NCI-H1092 (cell line): ENCODE results near the gene POLR2A.
"Not testable (repeated sequence)": the region's sequence is repeated elsewhere in the genome, so short reads cannot be mapped to it uniquely, and the experiment has no call there.

Experiments
- DNase-seq: peaks from one replicate; lab custom pipeline; 2025; lab: John Stamatoyannopoulos, UW

Gene POLR2A

GRCh38 chr17:7479213-7480088 is 4.7 kb upstream of the POLR2A start, which contains the start of gene ZBTB4:
ZBTB4 (minus strand) TSS chr17:7479631; CDS start chr17:7466801, 12,830 bp downstream.
- no peak for DNase-seq

DNA sequence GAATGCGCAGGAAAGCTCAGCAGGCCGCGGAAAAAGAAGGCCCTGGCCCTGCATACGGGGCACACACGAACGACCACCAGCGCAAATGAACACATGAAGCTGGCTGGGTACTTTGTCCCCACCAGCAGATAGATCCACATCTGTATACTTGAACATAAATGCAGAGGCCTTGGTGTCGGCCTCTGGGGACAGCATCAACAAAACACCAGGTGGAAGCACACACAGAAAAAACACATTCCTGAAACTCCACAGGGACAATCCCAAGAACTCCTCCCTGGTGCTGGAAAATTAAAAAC is 4.1 kb upstream of the POLR2A start:
- DNase-seq = no peak

DNA sequence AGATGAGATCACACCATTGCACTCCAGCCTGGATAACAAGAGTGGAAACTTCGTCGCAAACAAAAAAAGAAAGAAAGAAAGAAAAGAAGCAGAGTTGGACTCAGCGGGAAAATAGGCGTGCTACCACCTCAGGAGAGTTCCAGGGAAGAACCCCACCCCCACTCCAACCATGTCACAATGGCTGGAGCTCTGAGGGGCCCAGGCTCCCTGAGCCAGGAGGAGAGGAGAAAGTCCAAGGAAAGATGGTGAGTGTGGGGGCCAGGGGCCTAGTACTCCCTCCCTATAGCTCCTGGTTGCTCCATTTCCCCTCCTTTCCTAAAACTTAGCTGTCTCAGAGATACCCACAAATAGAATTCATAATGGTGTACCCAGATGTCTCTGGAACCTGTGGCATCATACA is 2.9 kb upstream of the POLR2A start, which contains the start of gene SLC35G6:
Gene SLC35G6, plus strand, starts transcription at position 172 of the 400 bp plus-strand sequence. Its CDS starts 71 bp downstream, at position 243.
- DNase-seq = not testable (repeated sequence)

DNA sequence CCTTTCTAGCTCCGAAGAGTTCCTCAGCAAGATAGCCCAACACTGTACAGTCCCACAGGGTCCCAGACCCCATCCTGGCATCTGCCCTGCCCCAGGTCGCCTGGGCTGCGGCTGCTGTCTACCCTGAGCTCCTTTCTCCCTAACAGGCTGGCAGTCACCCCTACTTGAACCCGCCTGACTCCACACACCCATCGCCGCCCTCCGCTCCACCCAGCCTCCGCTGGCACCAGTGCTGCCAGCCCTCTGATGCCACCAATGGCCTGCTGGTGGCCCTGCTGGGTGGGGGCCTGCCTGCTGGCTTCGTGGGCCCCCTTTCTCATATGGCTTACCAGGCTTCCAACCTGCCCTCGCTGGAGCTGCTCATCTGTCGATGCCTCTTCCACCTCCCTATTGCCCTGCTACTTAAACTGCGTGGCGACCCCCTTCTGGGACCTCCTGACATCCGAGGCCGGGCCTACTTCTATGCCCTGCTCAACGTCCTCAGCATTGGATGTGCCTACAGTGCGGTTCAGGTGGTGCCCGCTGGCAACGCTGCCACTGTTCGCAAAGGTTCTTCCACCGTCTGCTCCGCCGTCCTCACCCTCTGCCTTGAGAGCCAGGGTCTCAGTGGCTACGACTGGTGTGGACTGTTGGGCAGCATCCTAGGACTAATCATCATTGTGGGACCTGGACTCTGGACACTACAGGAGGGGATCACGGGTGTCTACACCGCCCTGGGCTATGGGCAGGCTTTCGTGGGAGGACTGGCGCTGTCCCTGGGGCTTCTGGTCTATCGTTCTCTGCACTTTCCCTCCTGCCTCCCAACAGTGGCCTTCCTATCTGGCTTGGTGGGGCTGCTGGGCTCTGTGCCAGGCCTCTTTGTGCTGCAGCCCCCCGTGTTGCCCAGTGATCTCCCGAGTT is 2.1 kb upstream of the POLR2A start:
- not testable (repeated sequence) for DNase-seq

DNA sequence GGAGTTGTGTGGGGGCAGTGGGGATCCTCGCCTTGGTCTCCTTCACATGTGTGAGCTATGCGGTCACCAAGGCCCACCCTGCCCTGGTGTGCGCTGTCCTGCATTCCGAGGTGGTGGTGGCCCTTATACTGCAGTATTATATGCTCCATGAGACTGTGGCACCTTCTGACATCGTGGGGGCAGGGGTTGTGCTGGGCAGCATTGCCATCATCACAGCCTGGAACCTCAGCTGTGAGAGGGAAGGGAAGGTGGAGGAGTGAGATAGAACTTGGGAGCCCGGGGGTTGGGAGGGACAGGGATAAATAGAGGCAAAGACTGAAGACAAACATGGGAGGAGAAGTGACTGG is 1.5 kb upstream of the POLR2A start:
- DNase-seq = not testable (repeated sequence)

- peak; percentile 82 for DNase-seq
These were observed 705 bp upstream of the POLR2A start for GRCh38 chr17:7483255-7484066.

DNA sequence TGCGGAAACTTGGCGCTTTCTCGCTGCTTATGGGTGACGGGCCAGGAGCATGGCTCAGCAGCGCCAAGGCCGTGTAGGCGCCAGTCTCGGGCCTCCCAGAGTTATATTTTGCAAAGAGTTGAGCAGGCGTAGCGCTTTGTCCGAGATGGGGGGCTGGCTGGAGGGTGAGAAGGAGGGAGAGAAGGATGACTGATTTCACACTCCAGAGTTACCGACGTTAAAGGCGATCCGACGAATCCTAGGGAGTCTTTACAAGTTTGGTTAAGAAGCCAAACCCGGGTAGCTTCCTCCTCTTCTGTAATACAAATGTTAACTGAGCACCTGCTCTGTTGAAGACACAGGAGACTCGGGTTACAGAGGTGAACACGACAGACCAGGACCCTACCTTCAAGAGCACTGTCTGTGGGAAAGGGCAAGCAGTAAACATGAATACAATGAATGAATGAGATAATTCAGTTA is 782 bp downstream of the POLR2A start:
- DNase-seq = no peak

DNA sequence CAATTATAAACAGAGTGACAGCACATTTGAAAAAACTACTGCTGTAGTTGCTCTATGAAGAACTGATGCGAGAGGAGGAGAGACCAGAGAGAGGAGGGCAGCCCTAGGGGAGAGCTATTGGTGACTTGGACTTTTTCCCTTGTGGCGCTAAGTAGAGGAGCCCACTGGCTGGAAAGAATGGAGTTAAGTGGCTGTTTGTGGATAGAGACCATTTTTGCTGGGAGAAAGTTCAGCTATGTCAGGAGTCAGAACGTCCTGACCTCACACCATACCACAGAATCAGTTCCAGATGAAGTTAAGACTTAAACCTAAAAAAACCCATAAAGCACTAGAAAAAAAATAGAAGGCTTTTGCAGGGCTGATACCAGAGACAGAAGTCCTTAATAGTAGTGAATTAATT is 2.0 kb downstream of the POLR2A start:
- no peak for DNase-seq

DNA sequence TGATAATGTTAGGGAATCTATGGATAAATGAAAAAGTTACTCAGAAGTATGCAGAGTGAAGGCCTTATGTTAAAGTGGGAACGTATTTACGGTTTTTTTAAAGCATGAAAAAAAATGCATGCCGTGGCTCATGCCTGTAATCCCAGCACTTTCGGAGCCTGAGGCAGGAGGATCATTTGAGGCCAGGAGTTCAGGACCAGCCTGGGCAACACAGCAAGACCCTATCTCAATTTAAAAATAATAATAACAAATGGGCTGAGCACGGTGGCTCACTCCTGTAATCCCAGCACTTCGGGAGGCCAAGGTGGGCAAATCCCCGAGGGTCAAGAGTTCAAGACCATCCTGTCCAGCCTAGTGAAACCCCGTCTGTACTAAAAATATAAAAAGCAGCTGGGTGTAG is 6.0 kb downstream of the POLR2A start:
- no peak for DNase-seq

DNA sequence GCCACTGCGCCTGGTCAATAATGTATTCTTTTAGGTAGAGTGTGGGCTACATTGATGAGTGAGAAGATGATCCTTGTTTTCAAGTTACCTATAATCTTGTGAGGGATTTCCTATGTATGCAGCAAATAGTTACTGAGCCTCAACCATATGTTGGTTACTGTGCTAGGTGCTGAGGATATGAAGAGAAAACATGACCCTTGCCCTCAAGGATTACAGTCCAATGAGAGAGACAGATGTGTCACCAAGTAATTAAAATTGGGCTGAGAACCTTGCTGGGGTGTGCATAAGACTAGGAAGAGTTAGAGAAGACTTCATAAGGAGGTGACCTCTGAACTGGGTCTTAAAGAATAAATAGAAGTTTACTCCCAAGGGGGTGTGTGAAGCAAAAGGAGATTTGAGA is 7.4 kb downstream of the POLR2A start:
- no peak for DNase-seq

GRCh38 chr17:7493941-7494340 is 9.8 kb downstream of the POLR2A start:
- DNase-seq = no peak

- DNase-seq = no peak
These were observed 11.8 kb downstream of the POLR2A start for GRCh38 chr17:7495906-7496434.

- no peak for DNase-seq
These were observed 12.5 kb downstream of the POLR2A start for GRCh38 chr17:7496470-7497183.

DNA sequence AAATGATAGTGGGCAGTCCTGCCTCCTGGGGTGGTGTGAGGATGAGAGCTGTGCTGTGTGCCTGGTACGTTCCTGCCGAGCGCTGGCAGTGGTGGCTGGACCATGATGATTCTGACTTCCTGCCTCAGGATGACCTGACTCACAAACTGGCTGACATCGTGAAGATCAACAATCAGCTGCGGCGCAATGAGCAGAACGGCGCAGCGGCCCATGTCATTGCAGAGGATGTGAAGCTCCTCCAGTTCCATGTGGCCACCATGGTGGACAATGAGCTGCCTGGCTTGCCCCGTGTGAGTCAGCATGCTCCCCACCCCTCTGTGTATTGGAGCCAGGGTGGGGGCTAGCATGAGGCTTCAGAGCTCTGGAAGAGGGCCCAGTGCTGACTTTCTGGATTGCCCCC is 13.1 kb downstream of the POLR2A start:
- no peak for DNase-seq

GRCh38 chr17:7497636-7498035 is 13.5 kb downstream of the POLR2A start:
- no peak for DNase-seq

GRCh38 chr17:7499161-7499560 is 15.0 kb downstream of the POLR2A start:
- DNase-seq = no peak

DNA sequence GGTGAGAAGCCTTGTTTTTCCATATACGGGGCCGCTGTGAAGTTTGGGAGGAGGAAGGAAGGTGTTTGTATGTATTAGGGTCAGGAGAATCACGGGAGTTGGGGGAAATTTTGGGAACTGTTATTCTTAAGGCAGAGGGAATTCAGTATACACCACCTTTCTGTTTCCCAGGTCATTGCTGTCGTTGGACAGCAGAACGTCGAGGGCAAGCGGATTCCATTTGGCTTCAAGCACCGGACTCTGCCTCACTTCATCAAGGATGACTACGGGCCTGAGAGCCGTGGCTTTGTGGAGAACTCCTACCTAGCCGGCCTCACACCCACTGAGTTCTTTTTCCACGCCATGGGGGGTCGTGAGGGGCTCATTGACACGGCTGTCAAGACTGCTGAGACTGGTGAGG is 17.6 kb downstream of the POLR2A start:
- DNase-seq = no peak

GRCh38 chr17:7502171-7502847 is 18.1 kb downstream of the POLR2A start:
- no peak for DNase-seq

DNA sequence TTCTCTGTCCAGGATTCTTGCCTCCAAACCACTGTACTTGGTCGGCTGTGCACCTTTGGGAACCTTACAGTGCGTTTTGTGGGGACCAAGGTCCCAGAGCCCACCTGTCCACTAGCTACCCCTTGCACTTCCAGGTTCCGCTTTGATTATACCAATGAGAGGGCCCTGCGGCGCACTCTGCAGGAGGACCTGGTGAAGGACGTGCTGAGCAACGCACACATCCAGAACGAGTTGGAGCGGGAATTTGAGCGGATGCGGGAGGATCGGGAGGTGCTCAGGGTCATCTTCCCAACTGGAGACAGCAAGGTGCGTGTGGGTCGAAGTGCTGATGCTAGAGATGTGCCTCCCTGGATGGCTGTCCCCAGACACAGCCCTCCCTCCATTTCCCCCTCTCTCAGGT is 18.8 kb downstream of the POLR2A start:
- DNase-seq = no peak

DNA sequence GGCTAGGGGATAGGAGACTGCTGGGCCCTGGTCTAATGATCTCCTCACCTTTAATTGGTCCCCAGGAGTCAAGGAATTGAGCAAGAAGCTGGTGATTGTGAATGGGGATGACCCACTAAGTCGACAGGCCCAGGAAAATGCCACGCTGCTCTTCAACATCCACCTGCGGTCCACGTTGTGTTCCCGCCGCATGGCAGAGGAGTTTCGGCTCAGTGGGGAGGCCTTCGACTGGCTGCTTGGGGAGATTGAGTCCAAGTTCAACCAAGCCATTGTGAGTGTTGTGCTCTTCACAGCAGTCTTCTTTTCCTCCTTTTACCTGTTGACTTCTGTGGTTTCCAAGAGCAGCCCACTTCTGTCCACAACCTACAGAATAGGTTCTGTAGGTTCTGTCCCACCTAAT is 19.4 kb downstream of the POLR2A start:
- DNase-seq = no peak

GRCh38 chr17:7508145-7508544 is 24.0 kb downstream of the POLR2A start:
- no peak for DNase-seq
